ENCODE measurements around the gene USP7. TPM values are rescaled to one million over a fixed set of nuclear protein-coding genes. Genes with fewer than 3 reads are reported as not detected.

USP7 gene
- polyA plus RNA-seq, 1 of the 3 experiments (the other 2 are of a cell fraction): 8.6 TPM

- Histone ChIP-seq H3K9ac (no peak overlapping the region), H3K9me2 (no peaks in the 10 kb centered on the region), H3K36me3 (replicated peaks in 1 of 2; ENCODE audit: control insufficient read depth in 1 of 2, insufficient read depth in 2 of 2, low read length in 1 of 2) (peaks cover 28 to 45% of the 10 kb centered on the region in 2 experiments), H3K9me3 (no peaks in the 10 kb centered on the region), H3K4me3 (ENCODE audit: low read depth in 2 of 2, low read length in 1 of 2) (no peak overlapping the region), H3K27ac (ENCODE audit: low read depth in 2 of 2, low read length in 1 of 2) (no peak overlapping the region; a peak in 1 of 4 replicates), H3K4me1 (ENCODE audit: control insufficient read depth in 1 of 2, insufficient read depth in 2 of 2, low read depth in 1 of 2, low read length in 1 of 2) (peaks cover 13 to 21% of the 10 kb centered on the region in 2 experiments; a peak in 3 of 4 replicates), H3K79me2 (ENCODE audit: insufficient read depth) (peaks cover 13% of the 10 kb centered on the region; the same call in 1 of the 2 replicates), H3K27me3 (ENCODE audit: insufficient read depth) (no peaks in the 10 kb centered on the region), H4K20me1 (ENCODE audit: insufficient read depth) (peaks cover 31% of the 10 kb centered on the region), H2AFZ (ENCODE audit: low read depth) (no peak overlapping the region), H3K4me2 (no peak overlapping the region), H3F3A (replicated peaks; ENCODE audit: insufficient read depth) (peaks cover 59% of the 10 kb centered on the region)
- TF ChIP-seq CHD2 (IDR thresholded peaks at IDR 0.05; ENCODE audit: low read length, partially characterized antibody) (no peak), FOXJ3 (CRISPR knock-in tag; IDR thresholded peaks at IDR 0.05) (no peak), USF2 (IDR thresholded peaks at IDR 0.05; ENCODE audit: borderline replicate concordance, low read depth, low read length) (no peak), POLR2AphosphoS5 (IDR thresholded peaks at IDR 0.05; ENCODE audit: low read depth, low read length) (no peak), RFX5 (IDR thresholded peaks at IDR 0.05; ENCODE audit: low read length) (no peak), PBX3 (IDR thresholded peaks at IDR 0.05) (no peak), YY1 (IDR thresholded peaks at IDR 0.05; ENCODE audit: low read depth) (no peak), REST (IDR thresholded peaks at IDR 0.05; ENCODE audit: low read depth, low read length) (no peak), GATA2 (CRISPR knock-in tag; IDR thresholded peaks at IDR 0.05) (no peak), RAD21 (IDR thresholded peaks at IDR 0.05; ENCODE audit: low read length) (no peak), CTCF (IDR thresholded peaks at IDR 0.05) (no peak), JUND (IDR thresholded peaks at IDR 0.05) (no peak), ELF1 (IDR thresholded peaks at IDR 0.05) (no peak)
- ChIA-PET POLR2A (interaction anchor here (1.4 kb wide), 1 partner anchor 9 kb away, joined by 5 read pairs; no protein-coding TSS in a partner anchor), CTCF (interaction anchor here (0.7 to 1.4 kb wide), 4 partner anchors 11 to 157 kb away, joined by 3 to 7 read pairs (median 3); no protein-coding TSS in a partner anchor)
- 88% methylated on average over 6 of the region's 8 CpGs for WGBS (ENCODE audit: low lambda C conversion rate)
- peak; percentile 42 for DNase-seq
Measured at GRCh38 chr16:8851761-8852403, 111.8 kb downstream of the USP7 start.
